MCF 10A (cell line): Measurements from ENCODE around the gene KIF26A. TPM values are rescaled to one million over a fixed set of nuclear protein-coding genes. Genes with fewer than 3 reads are reported as not detected.

Source experiments
- BruUV-seq: library from RNA; stranded (reverse); fragments of 400-500 nt; replicated peaks from 2 replicates; lab custom pipeline; 2021; lab: Mats Ljungman, UMichigan
- CTCF ChIA-PET: fragments of 300-600 bp; sonication (Branson Sonifier 250); formaldehyde crosslinking; extraction: SDS; loops from one replicate; lab custom pipeline; 2021; ENCODE audit warnings: antibody characterized with exemption, inconsistent platforms; lab: Yijun Ruan, JAX
- POLR2A ChIA-PET: fragments of 300-600, 350-650 bp; sonication (Branson Sonifier 250); formaldehyde crosslinking; extraction: SDS; loops from one replicate; lab custom pipeline; 2020; ENCODE audit warnings: antibody characterized with exemption, inconsistent platforms; lab: Yijun Ruan, JAX
- DNase-seq: peaks from one replicate; pipeline ENCODE4 v3.0.0-alpha.2; 2018; ENCODE audit not compliant: unreplicated experiment
- H3K27ac Mint-ChIP-seq: one replicate; pipeline ENCODE4 v1.8.0; 2022; ENCODE audit warnings: mild to moderate bottlenecking, low read depth, mixed read lengths; ENCODE audit not compliant: unreplicated experiment
- H3K27me3 Mint-ChIP-seq: one replicate; pipeline ENCODE4 v1.8.0; 2022; ENCODE audit warnings: mixed read lengths; ENCODE audit not compliant: insufficient read depth, unreplicated experiment
- H3K36me3 Mint-ChIP-seq: one replicate; pipeline ENCODE4 v1.8.0; 2022; ENCODE audit warnings: mild to moderate bottlenecking, moderate library complexity, mixed read lengths; ENCODE audit not compliant: insufficient read depth, unreplicated experiment
- H3K4me1 Mint-ChIP-seq: one replicate; pipeline ENCODE4 v1.8.0; 2022; ENCODE audit warnings: mixed read lengths; ENCODE audit not compliant: insufficient read depth, unreplicated experiment
- H3K4me3 Mint-ChIP-seq: one replicate; pipeline ENCODE4 v1.8.0; 2022; ENCODE audit warnings: mild to moderate bottlenecking, moderate library complexity, mixed read lengths; ENCODE audit not compliant: unreplicated experiment
- H3K9me3 Mint-ChIP-seq: one replicate; pipeline ENCODE4 v1.8.0; 2022; ENCODE audit warnings: mixed read lengths; ENCODE audit not compliant: unreplicated experiment
- CTCF ChIP-seq: fragments of 200-600 bp; IDR thresholded peaks from one replicate; pipeline ENCODE4 v1.8.0; 2022; ENCODE audit warnings: antibody characterized with exemption, mild to moderate bottlenecking; ENCODE audit not compliant: unreplicated experiment
- intact Hi-C: fragments of 100-400 bp; cut with micrococcal nuclease; formaldehyde crosslinking; loops from 2 replicates; pipeline ENCODE4 v1.14.1; 2022
- total RNA-seq: library from RNA; stranded (reverse); gene quantifications from 2 replicates; pipeline ENCODE4 v1.2.3, GENCODE V29; 2022

KIF26A gene
- total RNA-seq, 1 experiment from 2014 or later: 0.26 TPM

- no peak for TF ChIP-seq CTCF
- Mint-ChIP-seq H3K27me3 (peaks cover 29% of the 10 kb centered on the region), H3K36me3 (no peaks in the 10 kb centered on the region), H3K27ac (no peak overlapping the region), H3K4me3 (no peak overlapping the region), H3K9me3 (no peaks in the 10 kb centered on the region), H3K4me1 (no peaks in the 10 kb centered on the region)
- ChIA-PET POLR2A (no interaction called here), CTCF (interaction anchor here (0.6 to 2.0 kb wide), 2 partner anchors 41 to 407 kb away, joined by 3 to 9 read pairs; no protein-coding TSS in a partner anchor)
- BruUV-seq: no TSS peak
- DNase-seq: no peak
- intact Hi-C loops: no loop called here
Observed at GRCh38 chr14:104118006-104118844, 20.2 kb upstream of the KIF26A start.

GRCh38 chr14:104119119-104119487, 19.3 kb upstream of the KIF26A start:
- H3K36me3 Mint-ChIP-seq: no peaks in the 10 kb centered on the region
- DNase-seq: no peak
- peaks cover 6% of the 10 kb centered on the region for H3K9me3 Mint-ChIP-seq
- BruUV-seq: no TSS peak
- peaks cover 29% of the 10 kb centered on the region for H3K27me3 Mint-ChIP-seq
- intact Hi-C loops: no loop called here
- H3K4me1 Mint-ChIP-seq: no peaks in the 10 kb centered on the region
- no peak for TF ChIP-seq CTCF
- peak overlapping the region; percentile 16 for H3K4me3 Mint-ChIP-seq
- ChIA-PET CTCF (interaction anchor here (0.6 to 2.0 kb wide), 3 partner anchors 42 to 408 kb away, joined by 3 to 9 read pairs (median 4); no protein-coding TSS in a partner anchor), POLR2A (no interaction called here)
- H3K27ac Mint-ChIP-seq: no peak overlapping the region

- Mint-ChIP-seq H3K4me3 (no peak overlapping the region), H3K9me3 (peaks cover 9% of the 10 kb centered on the region), H3K36me3 (no peaks in the 10 kb centered on the region), H3K27me3 (peaks cover 29% of the 10 kb centered on the region), H3K4me1 (no peaks in the 10 kb centered on the region), H3K27ac (no peak overlapping the region)
- no peak for TF ChIP-seq CTCF
- intact Hi-C loops: no loop called here
- DNase-seq: no peak
- no TSS peak for BruUV-seq
- ChIA-PET POLR2A (no interaction called here), CTCF (interaction anchor here (1.3 to 2.5 kb wide), 4 partner anchors 10 to 44 kb away, joined by 4 to 14 read pairs (median 6); no protein-coding TSS in a partner anchor)
Observed at GRCh38 chr14:104119488-104120251, 18.7 kb upstream of the KIF26A start.

- Mint-ChIP-seq H3K27me3 (peaks cover 29% of the 10 kb centered on the region), H3K4me1 (no peaks in the 10 kb centered on the region), H3K36me3 (no peaks in the 10 kb centered on the region), H3K9me3 (peaks cover 15% of the 10 kb centered on the region), H3K4me3 (no peak overlapping the region), H3K27ac (no peak overlapping the region)
- no peak for DNase-seq
- intact Hi-C loops: no loop called here
- CTCF ChIA-PET: interaction anchor here (0.9 to 2.5 kb wide), 5 partner anchors 10 to 383 kb away, joined by 3 to 14 read pairs (median 4); no protein-coding TSS in a partner anchor
- POLR2A ChIA-PET: interaction anchor here (1.2 kb wide), 1 partner anchor 26 kb away, joined by 3 read pairs; no protein-coding TSS in a partner anchor
- BruUV-seq: no TSS peak
- TF ChIP-seq CTCF: no peak
Observed at GRCh38 chr14:104120281-104120741, 18.1 kb upstream of the KIF26A start.
